HL-60 (cell line): Measurements from ENCODE around the gene OR7A5.

ENCODE experiments used
- DNase-seq, 2 experiments: peaks; one replicate each; pipeline ENCODE4 v3.0.0-alpha.2; 2010 to 2020; ENCODE audit warnings: low read depth in 1 of 2, low spot score in 1 of 2
- H3K27ac ChIP-seq: fragments of 250-450 bp; sonication (Bioruptor Pico); replicated peaks from 2 replicates; pipeline ENCODE4 v1.5.1; 2020; ENCODE audit warnings: mild to moderate bottlenecking, moderate library complexity
- H3K27me3 ChIP-seq: fragments of 250-450 bp; sonication (Bioruptor Pico); 2 replicates; pipeline ENCODE4 v1.5.1; 2021; ENCODE audit warnings: mild to moderate bottlenecking, moderate library complexity; ENCODE audit not compliant: insufficient read depth, poor library complexity, severe bottlenecking
- H3K4me3 ChIP-seq: replicated peaks from 2 replicates; pipeline ENCODE4 v1.5.1; 2011; ENCODE audit warnings: mild to moderate bottlenecking, control low read depth, low read length; ENCODE audit not compliant: insufficient read depth
- CTCF ChIP-seq: IDR thresholded peaks from one replicate; pipeline ENCODE4 v1.5.1; 2011; ENCODE audit warnings: low read length, control low read depth, inconsistent platforms; ENCODE audit not compliant: insufficient read depth
- GABPA ChIP-seq: IDR thresholded peaks from 2 replicates; pipeline ENCODE4 v1.6.1; 2012; ENCODE audit warnings: low read depth
- POLR2AphosphoS5 ChIP-seq: IDR thresholded peaks from 2 replicates; pipeline ENCODE4 v1.6.1; 2012; ENCODE audit warnings: low read depth
- REST ChIP-seq: IDR thresholded peaks from 2 replicates; pipeline ENCODE4 v1.6.1; 2012; ENCODE audit warnings: low read depth; ENCODE audit not compliant: insufficient replicate concordance
- SPI1 ChIP-seq: IDR thresholded peaks from 2 replicates; pipeline ENCODE4 v1.6.1; 2012; ENCODE audit warnings: low read depth, mild to moderate bottlenecking, borderline replicate concordance

Gene OR7A5

GRCh38 chr19:14826006-14826405 is 9.0 kb downstream of the OR7A5 start:
- no peak for DNase-seq
- Histone ChIP-seq H3K27me3 (no peaks in the 10 kb centered on the region), H3K27ac (no peak overlapping the region), H3K4me3 (no peak overlapping the region)
- TF ChIP-seq POLR2AphosphoS5 (no peak), GABPA (no peak), CTCF (no peak), SPI1 (no peak)

- no peaks in the 10 kb centered on the region for H3K27me3 ChIP-seq
- H3K4me3 ChIP-seq: no peak overlapping the region
- DNase-seq: peak in 1 of 2 experiments; percentile 35
- TF ChIP-seq SPI1 (peak; percentile 82), REST (no peak), POLR2AphosphoS5 (no peak), CTCF (no peak), GABPA (no peak)
- H3K27ac ChIP-seq: no peak overlapping the region
These were observed 13.0 kb downstream of the OR7A5 start for GRCh38 chr19:14821937-14822336.

GRCh38 chr19:14818588-14818987 is 16.4 kb downstream of the OR7A5 start:
- Histone ChIP-seq H3K27ac (no peak overlapping the region), H3K4me3 (no peak overlapping the region), H3K27me3 (no peaks in the 10 kb centered on the region)
- DNase-seq: no peak
- TF ChIP-seq POLR2AphosphoS5 (no peak), SPI1 (no peak), GABPA (no peak), CTCF (no peak), REST (no peak)

GRCh38 chr19:14817052-14817451 is 17.9 kb downstream of the OR7A5 start:
- TF ChIP-seq CTCF: no peak
- no peak for TF ChIP-seq POLR2AphosphoS5
- no peak for TF ChIP-seq REST
- Histone ChIP-seq H3K4me3 (no peak overlapping the region), H3K27me3 (no peaks in the 10 kb centered on the region), H3K27ac (no peak overlapping the region)
- no peak for DNase-seq
